ENCODE data around the gene RHBDF2. TPM values are rescaled to one million over a fixed set of nuclear protein-coding genes. Genes with fewer than 3 reads are reported as not detected.

Gene RHBDF2
- total RNA-seq, 1 experiment from 2014 or later: 39.6 TPM

GRCh38 chr17:76476736-76477135 is 24.5 kb downstream of the RHBDF2 start:
- no TSS peak for BruUV-seq (replicated peaks)
- no peak overlapping the region for H3K4me3 ChIP-seq
- no peaks in the 10 kb centered on the region for H3F3A ChIP-seq (ENCODE audit: insufficient read depth, low read depth)
- intact Hi-C loops (cut with micrococcal nuclease; ENCODE audit: unreplicated experiment): no loop called here
- ChIA-PET CTCF (no interaction called here), POLR2A (ENCODE audit: unreplicated experiment) (no interaction called here)
- H2AFZ ChIP-seq: no peak overlapping the region
- no peak for TF ChIP-seq EZH2 (IDR thresholded peaks at IDR 0.05; ENCODE audit: low read depth)
- no peak overlapping the region for H3K27ac ChIP-seq
- H3K79me2 ChIP-seq (ENCODE audit: low read depth): no peaks in the 10 kb centered on the region
- no peaks in the 10 kb centered on the region for H3K36me3 ChIP-seq (ENCODE audit: low read depth)
- no peaks in the 10 kb centered on the region for H3K4me1 ChIP-seq (replicated peaks; ENCODE audit: insufficient read depth)
- H3K9me3 ChIP-seq (ENCODE audit: insufficient read depth, low read depth): no peaks in the 10 kb centered on the region
- H3K4me2 ChIP-seq: no peak overlapping the region
- H3K9me2 ChIP-seq (ENCODE audit: insufficient read depth): no peaks in the 10 kb centered on the region
- no peak for DNase-seq
- H3K27me3 ChIP-seq (ENCODE audit: insufficient read depth, low read depth): no peaks in the 10 kb centered on the region
- no peaks in the 10 kb centered on the region for H4K20me1 ChIP-seq (ENCODE audit: insufficient read depth)

- no peak for DNase-seq
- ChIA-PET CTCF (no interaction called here), POLR2A (ENCODE audit: unreplicated experiment) (interaction anchor here (0.6 kb wide), 1 partner anchor 57 kb away, joined by 3 read pairs; no protein-coding TSS in a partner anchor)
- no peak overlapping the region for H3K4me3 ChIP-seq
- no peaks in the 10 kb centered on the region for H3K79me2 ChIP-seq (ENCODE audit: low read depth)
- no peaks in the 10 kb centered on the region for H3K9me2 ChIP-seq (ENCODE audit: insufficient read depth)
- no peak overlapping the region for H3K4me2 ChIP-seq
- H2AFZ ChIP-seq: no peak overlapping the region
- TF ChIP-seq EZH2 (IDR thresholded peaks at IDR 0.05; ENCODE audit: low read depth) (no peak), CTCF (conservative IDR thresholded peaks at IDR 0.05) (no peak)
- no peaks in the 10 kb centered on the region for H3F3A ChIP-seq (ENCODE audit: insufficient read depth, low read depth)
- no peaks in the 10 kb centered on the region for H3K36me3 ChIP-seq (ENCODE audit: low read depth)
- no peaks in the 10 kb centered on the region for H3K4me1 ChIP-seq (replicated peaks; ENCODE audit: insufficient read depth)
- no peaks in the 10 kb centered on the region for H4K20me1 ChIP-seq (ENCODE audit: insufficient read depth)
- H3K9me3 ChIP-seq (ENCODE audit: insufficient read depth, low read depth): no peaks in the 10 kb centered on the region
- H3K27ac ChIP-seq: no peak overlapping the region
- intact Hi-C loops (cut with micrococcal nuclease; ENCODE audit: unreplicated experiment): no loop called here
- no peaks in the 10 kb centered on the region for H3K27me3 ChIP-seq (ENCODE audit: insufficient read depth, low read depth)
- no TSS peak for BruUV-seq (replicated peaks)
These were observed 25.9 kb downstream of the RHBDF2 start for GRCh38 chr17:76475302-76475701.

GRCh38 chr17:76474894-76475293 is 26.3 kb downstream of the RHBDF2 start:
- Histone ChIP-seq H3K4me1 (replicated peaks; ENCODE audit: insufficient read depth) (no peaks in the 10 kb centered on the region), H3K79me2 (ENCODE audit: low read depth) (no peaks in the 10 kb centered on the region), H3K9me3 (ENCODE audit: insufficient read depth, low read depth) (no peaks in the 10 kb centered on the region), H3K9me2 (ENCODE audit: insufficient read depth) (no peaks in the 10 kb centered on the region), H4K20me1 (ENCODE audit: insufficient read depth) (no peaks in the 10 kb centered on the region), H3F3A (ENCODE audit: insufficient read depth, low read depth) (no peaks in the 10 kb centered on the region), H2AFZ (no peak overlapping the region), H3K4me3 (no peak overlapping the region), H3K36me3 (ENCODE audit: low read depth) (no peaks in the 10 kb centered on the region), H3K4me2 (no peak overlapping the region), H3K27me3 (ENCODE audit: insufficient read depth, low read depth) (no peaks in the 10 kb centered on the region), H3K27ac (no peak overlapping the region)
- CTCF ChIA-PET: no interaction called here
- intact Hi-C loops (cut with micrococcal nuclease; ENCODE audit: unreplicated experiment): no loop called here
- BruUV-seq (replicated peaks): no TSS peak
- TF ChIP-seq CTCF (conservative IDR thresholded peaks at IDR 0.05) (no peak), EZH2 (IDR thresholded peaks at IDR 0.05; ENCODE audit: low read depth) (no peak)
- POLR2A ChIA-PET (ENCODE audit: unreplicated experiment): interaction anchor here (0.6 to 0.7 kb wide), 3 partner anchors 58 to 246 kb away, joined by 3 to 4 read pairs (median 3); no protein-coding TSS in a partner anchor
- no peak for DNase-seq

- Histone ChIP-seq H2AFZ (no peak overlapping the region), H3K4me2 (no peak overlapping the region), H3K9me2 (ENCODE audit: insufficient read depth) (no peaks in the 10 kb centered on the region), H3K27me3 (ENCODE audit: insufficient read depth, low read depth) (no peaks in the 10 kb centered on the region), H4K20me1 (ENCODE audit: insufficient read depth) (no peaks in the 10 kb centered on the region), H3K4me3 (no peak overlapping the region), H3K4me1 (replicated peaks; ENCODE audit: insufficient read depth) (no peaks in the 10 kb centered on the region), H3K79me2 (ENCODE audit: low read depth) (no peaks in the 10 kb centered on the region), H3F3A (ENCODE audit: insufficient read depth, low read depth) (no peaks in the 10 kb centered on the region), H3K9me3 (ENCODE audit: insufficient read depth, low read depth) (no peaks in the 10 kb centered on the region), H3K27ac (no peak overlapping the region), H3K36me3 (ENCODE audit: low read depth) (no peaks in the 10 kb centered on the region)
- TF ChIP-seq EZH2 (IDR thresholded peaks at IDR 0.05; ENCODE audit: low read depth) (no peak), CTCF (conservative IDR thresholded peaks at IDR 0.05) (no peak)
- ChIA-PET POLR2A (ENCODE audit: unreplicated experiment) (interaction anchor here (0.7 kb wide), 1 partner anchor 246 kb away, joined by 4 read pairs; no protein-coding TSS in a partner anchor), CTCF (no interaction called here)
- no TSS peak for BruUV-seq (replicated peaks)
- DNase-seq: no peak
- intact Hi-C loops (cut with micrococcal nuclease; ENCODE audit: unreplicated experiment): no loop called here
These were observed 27.0 kb downstream of the RHBDF2 start for GRCh38 chr17:76474238-76474637.

Data from PC-9 (cell line).